Activated CD4-positive, alpha-beta T cell treated with anti-CD3 and anti-CD28 coated beads, Interleukin-2, amount 50 U/mL, for 4 hours (primary cell): ENCODE data around the gene ABCF2.

Source experiments
- DNase-seq, 2 experiments: peaks; one replicate each; pipeline ENCODE4 v3.0.0-alpha.2; 2020

ABCF2 gene

DNA sequence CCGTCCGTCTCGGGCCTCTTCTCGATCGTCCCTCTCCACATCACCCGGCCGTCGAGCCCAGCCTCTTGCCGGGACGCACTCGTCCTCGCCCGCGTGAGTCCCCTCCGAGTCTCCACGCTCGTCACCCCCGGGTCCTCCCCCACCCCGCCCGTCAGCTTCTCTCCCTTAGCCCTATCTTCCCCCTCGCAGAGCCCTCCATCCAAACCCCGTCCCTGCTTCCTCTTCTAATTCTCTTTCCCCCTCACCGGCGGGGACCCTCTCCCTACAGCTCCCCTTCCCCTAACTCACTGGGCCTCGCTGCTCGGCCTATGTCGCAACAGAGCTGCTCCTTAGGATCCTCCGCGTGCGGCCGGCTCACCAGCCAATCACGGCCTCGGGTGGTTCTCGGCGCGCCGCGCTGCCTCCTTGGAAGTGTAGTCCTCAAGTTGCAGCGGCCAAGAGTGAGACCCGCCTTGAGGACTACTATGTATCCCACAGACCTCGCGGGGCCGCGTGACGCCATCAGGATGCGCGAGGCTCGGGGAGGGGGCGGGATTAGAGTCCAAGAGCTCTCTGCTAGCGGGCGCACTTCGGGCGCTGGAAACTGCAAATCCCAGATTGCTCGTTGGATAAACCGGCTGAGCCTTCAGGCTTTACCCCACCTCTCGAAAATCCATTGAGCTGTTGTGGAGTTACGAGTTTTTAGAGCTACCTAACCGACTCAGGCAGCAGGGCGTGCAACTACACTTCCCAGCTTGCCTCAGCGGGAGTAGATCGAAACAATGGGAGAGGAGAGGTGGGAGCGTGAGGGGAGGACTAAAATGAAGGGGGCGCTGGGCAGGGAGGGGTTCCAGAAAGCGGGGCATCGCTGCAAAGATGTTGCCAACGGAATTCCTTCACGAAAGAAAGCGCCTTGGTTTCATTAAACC lies at the start of gene ABCF2:
ABCF2 (minus strand) TSS at position 331 of the 908 bp plus-strand sequence. CDS start 747 bp downstream, outside the sequence.
- DNase-seq, result peak; percentile 98 to 99

DNA sequence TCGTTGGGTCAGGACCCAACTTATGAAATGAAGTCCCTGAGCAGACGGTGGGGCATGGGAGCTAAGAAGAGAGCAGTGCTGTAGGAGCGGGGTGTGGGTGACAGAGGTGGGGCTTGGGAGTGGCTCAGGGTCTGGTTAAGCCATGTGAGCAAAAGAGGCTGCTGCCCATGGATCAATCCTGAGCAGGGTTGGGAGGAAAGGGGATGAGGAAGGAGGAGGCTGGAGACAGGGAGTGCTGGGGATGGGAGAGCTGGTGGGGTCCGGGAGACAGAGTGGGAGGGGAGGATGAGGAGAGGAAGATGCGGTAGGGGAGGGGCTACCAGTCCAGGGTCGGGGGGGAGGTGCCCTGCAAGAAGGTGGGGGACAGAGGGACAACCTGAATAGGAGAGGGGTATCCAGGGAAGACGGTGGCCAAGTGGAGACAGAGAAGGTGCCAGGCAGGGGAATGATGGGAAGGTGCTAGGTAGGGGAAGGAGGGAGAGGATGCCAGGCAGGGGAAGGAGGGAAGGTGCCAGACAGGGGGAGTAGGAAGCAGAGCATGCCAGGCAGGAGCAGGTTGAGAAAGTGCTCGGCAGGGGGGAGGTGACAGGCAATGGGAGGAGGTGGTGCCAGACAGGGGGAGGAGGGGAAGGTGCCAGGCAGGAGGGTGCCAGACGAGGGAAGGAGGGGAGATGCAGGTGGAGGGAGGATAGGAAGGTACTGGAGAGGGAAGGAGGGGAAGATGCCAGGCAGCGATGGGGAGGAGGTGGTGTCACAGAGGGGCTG lies 49.0 kb upstream of the ABCF2 start:
- no peak for DNase-seq

DNA sequence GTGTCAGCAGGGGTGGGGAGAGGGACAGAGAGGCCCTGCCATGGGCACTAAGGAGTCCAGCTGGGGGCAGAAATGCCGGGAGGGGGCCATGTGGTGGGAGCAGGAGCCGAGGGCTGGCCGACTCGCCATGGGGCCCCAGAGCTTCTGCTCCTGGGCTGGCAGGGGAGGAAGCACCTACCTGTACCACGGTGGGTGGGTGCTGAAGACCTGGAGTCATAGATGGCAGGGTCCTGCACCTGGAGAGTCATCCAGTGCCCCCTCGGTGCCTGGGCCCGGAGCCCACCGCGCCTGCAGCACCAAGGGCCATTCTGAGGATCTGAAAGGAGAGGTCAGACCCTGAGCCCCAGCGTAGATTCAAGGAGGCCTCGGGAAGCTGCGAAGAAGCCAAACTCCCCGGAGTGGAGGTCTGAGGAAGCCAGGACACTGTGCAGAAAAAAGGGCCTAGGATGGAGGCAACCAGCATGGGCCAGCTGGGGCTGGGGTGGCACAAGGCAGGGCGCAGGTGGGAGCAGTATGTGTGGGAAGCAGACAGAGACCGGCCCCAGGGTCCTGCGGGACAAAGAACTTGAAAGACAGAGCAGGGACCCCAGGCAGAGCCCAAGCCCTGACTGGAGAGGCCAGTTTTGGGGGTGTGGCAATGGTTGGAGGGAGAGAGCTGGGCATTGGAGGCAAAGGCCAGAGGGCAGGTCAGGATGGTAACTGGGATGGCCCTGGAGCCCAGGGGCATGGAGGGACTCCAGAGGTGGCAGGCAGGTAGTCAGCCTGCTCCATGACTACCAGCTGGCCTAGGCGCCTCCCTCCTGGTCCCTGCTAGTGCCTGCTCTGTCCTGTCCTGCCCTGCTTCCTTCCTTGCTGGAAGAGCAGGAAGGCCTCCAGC lies 48.2 kb upstream of the ABCF2 start:
- no peak for DNase-seq

DNA sequence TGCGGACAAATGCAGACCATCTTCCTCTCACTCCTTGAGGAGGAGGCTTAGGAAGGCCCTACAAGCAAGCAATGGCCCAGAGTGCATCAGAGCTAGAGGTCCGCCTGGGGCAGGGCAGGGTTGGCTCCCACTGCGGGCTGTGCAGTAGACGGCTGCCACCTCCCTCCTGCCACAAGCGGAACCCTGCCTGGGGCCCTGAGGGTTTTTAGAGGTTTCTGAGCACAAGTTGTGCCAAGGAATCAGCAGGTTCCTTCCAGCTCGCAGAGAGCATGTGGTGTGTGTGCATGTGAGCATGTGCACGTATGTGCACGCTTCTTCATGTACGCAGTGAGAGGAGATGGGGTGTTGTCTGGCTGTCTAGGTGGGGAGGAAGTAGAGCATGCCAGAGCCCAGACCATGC lies 47.4 kb upstream of the ABCF2 start:
- DNase-seq, result no peak

DNA sequence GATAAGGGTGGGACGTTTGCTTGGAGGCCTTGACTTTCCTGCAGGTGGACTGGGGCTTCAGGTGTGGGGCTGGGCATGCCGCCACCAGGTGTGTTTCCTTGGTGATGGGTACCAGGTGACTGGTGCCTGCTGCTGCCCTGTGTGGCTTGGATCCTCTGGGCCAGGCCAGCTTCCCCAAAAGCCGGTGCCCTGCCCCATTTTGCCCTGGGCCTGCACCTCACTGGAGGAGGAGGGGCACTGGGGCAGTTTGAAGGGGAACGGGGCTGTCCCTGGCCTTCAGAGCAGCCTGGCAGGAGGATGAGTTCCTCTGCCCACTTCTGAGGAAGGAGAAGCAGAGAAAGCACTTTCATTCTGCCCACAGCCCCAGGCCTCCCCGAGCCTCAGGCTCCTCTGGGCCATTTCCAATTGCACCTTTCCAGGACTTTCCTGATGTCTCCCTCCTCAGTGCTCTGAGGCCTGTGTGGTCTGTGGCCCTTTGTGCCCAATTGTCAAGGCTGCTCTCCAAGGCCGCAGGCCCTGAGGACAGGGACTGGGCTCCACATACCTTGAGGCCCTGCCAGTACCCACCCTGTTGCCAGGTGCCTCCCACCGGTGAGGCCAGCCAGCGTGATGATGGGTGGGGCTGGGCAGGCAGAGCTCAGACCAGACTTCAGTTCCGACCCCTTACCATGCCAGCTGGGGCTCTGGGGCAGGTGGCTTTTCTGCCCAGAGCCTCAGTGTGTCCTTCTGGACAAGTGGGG lies 46.8 kb upstream of the ABCF2 start:
- no peak for DNase-seq

DNA sequence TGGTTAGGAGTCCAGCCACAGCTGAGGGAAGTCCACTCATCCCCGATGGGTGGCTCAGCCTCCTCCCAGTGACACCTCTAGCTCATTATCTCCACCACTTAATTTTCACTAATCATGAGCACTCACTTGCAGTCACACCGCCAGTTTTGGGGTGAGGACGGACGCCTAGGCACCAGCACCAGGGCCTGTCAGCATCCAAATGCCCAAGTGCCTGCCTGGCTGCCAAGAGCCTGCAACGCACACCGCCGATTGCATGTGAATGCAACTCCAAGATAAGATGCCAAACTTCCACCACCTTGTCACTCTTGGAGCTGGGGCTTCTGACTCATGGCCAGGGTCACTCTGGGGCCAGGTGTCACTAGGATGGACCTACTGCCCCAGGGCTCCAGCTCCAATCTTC lies 45.9 kb upstream of the ABCF2 start:
- no peak for DNase-seq

DNA sequence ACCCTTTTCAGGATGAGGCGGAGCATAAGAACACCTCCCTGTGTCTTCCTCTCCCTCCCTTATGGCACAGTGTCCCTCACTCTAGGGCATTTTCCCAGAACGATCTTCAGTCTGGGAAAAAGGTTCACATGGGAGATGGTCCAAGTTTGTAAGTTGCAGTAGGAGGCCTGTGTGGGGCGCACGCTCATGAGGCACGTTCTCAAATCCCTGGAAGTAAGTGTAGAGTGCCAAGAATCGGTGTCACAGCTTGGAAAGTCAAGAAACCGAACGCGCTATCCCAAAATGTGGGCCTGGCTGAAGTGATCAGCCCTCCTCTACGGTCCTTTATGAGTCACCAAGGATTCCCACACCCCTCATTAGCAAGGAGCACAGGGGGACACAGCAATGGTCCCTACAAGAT lies 45.4 kb upstream of the ABCF2 start:
- no peak for DNase-seq

DNA sequence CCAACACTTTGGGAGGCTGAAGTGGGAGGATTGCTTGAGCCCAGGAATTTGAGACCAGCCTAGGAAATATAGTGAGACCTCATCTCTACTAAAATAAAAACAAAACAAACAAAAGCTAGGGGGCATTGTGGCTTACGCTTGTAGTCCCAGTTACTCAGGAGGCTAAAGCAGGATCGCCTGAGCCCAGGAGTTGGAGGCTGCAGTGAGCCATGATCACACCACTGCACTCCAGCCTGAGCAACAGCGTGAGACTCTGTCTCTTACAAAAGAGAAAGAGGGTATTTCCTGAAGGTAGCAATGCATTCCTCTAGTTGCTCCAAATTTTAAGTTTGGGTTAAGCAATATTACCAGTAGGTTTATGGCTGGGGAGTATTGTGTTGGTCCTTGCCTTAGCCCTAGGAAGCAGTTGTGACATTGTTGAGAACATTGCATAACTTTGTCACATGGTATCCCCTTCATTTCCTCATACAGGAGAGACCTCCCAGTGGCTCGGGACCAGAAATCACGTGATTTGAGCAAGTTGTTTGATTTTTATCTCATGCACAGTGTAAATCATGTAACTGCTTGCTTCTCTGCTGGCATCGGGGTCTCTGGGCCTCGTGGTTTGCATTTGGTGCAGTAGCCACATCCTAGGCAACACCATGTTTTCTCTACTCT lies 44.8 kb upstream of the ABCF2 start:
- DNase-seq, result no peak

DNA sequence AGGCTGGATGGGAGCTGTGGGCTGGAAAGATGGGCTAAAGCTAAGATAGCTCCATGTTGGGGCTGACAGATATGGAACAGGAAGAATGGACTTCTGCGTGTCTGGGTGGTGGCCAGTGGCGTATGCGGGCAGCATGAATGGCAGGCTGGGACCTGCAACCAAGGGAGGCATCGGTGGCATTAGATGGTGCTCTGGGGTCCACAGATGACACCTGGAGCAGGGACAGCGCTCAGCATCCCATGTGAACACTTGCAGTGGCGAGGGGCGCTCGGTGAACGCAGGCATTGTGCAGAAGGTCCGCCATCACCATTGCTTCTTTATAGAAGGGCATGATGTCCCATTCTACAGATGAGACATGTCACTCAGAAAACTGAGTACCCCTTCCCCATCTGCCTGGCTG lies 42.5 kb upstream of the ABCF2 start:
- no peak for DNase-seq

DNA sequence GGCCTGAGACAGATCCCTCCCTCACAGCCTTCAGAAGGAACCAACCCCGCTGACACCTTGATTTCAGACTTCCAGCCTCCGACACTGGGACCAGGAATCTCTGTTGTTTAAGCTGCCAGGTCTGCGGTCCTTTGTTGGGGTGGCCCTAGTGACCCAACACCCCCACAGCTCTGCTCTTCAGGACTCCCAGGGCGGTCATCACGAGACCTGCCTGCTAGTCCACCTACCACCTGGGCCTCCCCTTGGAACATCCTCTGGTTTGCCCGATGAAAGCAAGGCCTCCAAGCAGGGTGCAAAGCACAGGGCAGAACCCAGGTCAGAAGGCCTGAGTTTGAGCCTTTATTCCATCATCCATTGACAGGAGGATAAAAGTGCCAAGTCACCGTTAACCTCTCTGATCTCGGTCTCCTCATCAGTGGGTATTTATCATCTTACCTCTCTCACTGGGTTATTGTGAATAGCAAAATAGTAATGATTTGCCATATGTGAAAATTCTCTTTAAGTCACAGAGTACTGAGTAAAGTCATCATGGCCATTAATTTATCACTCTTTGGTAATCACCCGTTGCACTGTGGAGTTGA lies 38.4 kb upstream of the ABCF2 start:
- DNase-seq, result no peak

DNA sequence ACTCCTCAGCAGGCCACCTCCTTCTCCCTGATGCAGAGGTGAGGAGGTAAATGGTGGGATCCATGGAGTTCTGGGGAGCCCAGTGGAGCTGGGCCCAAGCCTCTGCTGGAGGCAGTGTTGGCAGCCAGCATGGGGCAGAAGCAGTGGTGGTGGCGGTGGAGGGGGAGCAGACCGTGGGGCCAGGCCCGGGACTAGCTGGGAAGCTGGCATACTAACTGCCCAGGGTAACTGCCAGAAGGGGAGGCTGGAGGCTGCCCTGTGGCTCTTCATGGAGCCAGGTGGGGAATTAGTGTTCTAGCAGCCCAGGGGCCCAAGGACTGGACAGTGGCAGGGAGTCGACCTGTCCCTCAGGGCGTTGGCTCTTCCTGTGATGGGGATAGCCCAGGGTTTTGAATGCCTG lies 37.6 kb upstream of the ABCF2 start:
- DNase-seq, result no peak

DNA sequence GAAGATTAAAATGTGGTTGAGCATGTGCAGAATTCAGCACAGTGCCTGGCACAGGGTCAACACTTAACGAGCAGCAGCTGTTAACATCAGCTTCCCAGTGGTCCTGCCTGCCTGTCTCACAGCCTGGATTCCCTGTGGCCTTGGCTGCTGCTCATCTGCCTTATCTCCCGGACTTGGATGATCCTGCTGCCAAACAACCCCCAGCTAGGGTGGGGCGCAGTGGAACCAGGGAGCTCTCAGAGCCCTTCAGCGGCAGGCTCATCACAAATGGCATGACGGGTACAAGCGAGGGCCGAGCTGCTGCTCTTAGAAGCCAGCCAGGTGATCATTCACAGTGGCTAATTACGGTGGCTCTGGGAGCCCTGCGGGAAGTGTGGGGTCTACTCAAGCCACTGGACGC lies 34.5 kb upstream of the ABCF2 start:
- DNase-seq, result no peak

DNA sequence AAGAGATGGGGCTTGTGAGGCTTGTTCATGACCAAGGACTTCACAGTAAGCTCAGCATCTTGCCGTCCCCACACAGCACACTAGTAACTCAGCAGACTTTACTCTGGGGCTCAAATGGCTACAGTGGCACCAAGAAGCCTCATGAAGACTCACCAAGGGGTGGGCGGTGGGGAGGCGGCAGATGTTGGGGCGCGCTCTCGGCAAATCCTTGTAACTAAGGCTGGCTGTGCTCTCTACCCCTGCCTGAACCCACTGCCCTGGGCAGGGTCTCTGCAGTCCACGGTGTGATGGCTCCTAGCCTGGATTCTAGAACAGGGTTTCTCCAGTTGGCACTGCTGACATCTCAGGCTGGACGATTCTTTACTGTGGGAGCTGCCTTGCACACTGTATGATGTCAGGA lies 33.9 kb upstream of the ABCF2 start:
- DNase-seq, result no peak

DNA sequence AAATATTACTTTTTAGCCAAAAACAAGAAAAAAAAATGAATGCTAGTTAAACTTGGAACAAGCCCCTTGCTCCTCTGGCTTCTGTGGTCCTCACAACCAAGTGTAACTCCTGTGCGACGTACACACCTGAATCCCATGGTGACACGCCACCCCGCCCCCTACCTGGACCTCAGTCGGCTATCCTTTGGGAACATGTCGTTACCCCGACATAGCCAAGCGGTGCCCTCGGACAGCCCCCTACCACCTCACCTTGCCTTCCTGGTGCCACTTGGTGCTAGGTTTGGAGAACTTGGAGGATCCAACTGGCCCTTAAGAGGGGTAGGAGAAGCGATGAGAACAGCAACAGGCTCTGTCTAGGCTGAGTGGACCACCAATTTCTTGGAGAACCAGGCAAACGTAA lies 33.5 kb upstream of the ABCF2 start:
- no peak for DNase-seq

DNA sequence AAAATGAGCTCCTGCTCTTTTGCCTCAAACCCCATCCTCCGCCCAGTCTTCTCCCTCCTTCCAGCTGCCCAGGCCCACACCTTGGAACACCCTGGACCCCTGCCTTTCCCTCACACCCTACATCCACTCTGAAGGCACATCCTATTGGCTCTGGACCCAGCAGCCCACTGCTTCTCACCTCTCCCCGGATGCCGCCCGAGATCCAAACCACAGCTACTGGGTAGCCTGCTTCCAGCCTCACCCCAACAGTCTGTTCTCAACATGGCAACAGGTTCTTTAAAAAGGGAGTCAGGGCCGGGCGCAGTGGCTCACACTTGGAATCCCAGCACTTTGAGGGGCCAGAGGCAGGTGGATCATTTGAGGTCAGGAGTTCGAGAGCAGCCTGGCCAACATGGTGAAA lies 31.0 kb upstream of the ABCF2 start:
- no peak for DNase-seq

DNA sequence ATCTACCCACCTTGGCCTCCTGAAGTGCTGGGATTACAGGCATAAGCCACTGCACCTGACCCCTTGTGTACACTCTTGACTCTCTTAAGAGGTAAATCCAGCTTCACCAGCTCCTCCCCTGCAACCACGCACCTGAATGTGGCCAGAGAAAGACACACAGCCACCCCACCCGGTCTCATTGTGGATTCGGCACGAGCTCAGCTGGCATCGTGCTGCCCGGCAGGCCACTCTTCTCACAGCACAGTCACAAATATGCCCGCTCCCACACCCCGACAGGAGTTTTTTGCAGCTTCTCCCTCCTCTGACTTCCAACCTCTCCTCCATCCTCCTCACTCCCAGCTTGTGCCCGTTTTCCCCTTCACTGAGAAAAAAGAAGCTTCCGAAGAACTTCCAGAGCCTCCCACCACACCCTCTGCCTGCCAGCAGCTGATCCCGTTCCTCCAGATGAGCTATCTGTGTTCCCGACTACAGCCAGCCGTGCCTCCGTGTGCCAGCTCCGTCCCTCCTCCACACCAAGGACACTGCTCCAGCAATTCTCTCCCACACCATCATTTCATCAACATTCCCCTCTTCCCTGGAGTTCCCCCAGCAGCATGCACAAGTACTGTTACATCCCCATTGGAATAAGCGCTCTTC lies 29.5 kb upstream of the ABCF2 start:
- DNase-seq, result no peak

DNA sequence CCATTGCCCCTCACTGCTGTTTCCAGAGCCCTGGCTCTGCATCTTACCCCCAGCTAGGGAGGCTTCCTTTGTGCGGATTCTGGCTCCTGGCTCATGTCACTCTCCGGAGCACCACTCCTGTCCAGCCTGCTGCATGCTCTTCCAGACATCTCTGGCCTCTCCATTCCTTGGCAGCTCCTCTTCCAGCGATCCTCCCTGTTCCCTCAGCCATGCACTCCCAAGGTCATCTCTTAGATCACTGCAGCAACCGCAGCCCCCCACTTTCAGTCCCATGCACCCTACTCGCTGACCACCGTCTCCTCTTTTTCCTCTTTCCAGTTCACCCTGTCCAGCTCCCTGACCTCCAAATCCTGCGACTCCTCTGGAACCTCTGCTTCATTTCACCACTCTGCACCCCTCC lies 28.4 kb upstream of the ABCF2 start:
- no peak for DNase-seq

DNA sequence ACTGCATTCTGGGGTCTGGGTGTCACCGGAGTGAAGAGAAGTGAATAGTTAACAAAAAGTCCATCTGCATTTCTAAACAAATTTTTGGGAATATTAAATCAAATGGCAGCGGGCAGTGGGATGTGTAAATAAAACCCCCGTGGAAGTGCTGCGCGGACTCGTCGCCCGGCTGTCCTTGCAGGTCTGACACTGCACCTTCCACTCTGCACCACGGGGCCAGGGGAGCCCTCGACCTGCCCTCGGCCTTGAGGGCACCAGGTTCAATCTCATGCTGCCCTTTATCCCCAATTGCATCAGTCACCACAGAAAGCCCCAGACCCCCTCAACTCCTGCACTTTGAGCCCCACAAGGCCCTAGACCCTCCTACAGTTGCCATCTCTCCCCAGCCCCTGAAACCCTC lies 27.8 kb upstream of the ABCF2 start:
- no peak for DNase-seq

DNA sequence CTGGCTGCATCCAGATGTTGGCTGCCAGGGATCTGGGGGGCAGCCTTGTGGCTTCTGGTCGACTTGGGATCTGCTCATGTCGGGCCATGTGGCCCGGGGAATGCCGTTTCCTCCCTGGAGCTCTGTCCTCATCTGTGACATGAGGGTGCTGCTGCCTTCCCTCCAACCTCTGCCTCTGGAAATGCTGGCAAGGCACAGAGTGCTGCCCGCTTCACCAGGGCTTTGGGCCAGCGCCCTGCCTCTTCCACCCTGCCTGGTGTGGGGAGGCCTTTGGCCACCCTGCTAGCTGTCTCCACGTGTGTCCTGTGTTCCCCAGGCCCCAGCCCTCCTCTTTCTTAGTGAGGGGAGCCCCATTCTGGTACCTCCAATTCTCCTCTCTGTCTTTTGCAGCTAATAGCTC lies 27.3 kb upstream of the ABCF2 start:
- DNase-seq, result no peak

DNA sequence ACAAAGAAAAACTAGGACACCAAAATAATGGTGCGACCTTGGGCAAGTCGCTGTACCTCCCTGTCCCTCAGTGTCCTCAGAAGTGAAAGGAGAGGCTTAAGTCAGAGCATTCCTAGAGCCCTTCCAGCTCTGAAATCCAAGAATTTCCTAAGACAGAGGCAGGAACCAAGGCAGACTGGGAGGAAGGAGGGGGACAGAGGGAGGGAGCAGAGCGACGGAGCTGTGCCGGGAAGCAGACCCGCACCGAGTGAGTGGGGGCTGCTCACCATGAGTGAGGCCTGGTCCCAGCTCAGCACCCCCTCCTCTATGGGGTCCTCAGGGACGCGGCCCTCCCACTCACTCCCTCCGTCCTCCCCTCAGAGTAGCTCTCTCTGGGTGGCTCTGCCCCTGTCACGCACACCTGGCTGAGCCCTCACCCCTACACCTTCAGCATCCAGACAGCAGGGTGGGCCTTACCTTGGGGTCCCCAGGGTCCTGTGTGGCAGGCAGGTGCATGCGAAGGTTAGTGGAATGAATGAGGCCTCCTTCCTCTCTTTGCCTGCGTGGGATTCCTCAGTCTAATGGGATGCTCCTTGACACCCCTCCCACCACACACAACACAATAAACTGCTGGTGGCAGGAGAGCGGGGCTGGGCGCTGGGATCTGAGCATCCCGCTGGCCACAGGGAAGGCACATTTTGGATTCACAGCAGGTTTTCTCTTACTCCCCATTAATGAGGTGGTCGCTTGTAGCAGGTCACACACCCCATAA lies 26.1 kb upstream of the ABCF2 start:
- no peak for DNase-seq

DNA sequence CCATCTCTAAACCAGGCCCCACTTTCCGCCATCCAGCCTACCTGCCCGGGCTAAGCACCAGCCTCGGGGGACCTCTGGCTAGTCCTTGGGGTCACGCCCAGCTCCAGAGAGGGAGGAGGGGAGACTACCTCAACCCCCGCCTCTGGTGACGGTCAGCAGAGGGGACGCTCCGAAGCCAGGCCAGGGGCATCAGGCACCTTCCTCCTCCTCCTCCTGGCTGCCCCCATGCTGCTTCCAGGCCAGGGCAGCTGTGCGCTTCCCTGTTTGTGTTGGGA lies 25.5 kb upstream of the ABCF2 start:
- DNase-seq, result no peak
